Measurements from ENCODE around the gene TAF3.

Gene TAF3

DNA sequence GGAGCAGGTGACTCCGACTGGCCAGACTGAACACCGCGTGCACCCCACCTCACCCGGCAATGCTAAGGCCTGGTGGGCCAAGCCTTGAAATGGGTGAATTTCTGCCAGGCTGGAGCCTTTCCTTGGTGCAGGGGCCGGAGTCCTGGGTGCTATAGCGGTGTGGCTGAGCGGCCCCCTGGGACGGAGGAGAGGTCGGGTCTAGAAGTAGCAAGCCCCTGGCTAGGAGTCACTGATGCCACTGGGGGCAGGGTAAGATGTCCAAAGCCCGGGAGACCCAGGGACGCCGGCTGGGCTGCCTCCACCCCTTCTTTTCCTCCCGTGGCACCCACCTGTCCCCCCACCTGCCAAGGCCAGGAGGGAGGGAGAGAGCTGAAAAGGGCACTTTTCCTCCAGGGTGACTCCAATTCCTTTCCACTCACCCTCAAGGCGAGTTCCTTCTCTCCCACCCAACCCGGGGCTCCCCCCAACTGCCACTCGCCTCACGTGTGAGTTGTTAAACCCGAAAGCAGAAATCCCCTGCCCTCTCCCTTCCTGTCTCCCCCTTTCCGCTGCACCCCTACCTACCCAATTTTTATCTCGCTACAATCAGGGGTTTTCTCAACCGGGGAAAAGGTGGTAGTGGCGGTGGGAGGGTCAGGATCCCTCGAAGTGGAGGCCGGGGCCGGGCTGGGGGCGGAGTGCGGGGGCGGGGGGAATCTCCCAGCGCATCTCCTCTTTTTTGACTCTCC lies 230.1 kb downstream of the TAF3 start:
- H3K4me3 ChIP-seq (ENCODE audit: low read depth, low read length), result peak overlapping the region; percentile 79
- H3K9me3 ChIP-seq (ENCODE audit: control insufficient read depth, low read length), result no peaks in the 10 kb centered on the region
- peak overlapping the region; percentile 96 for H3K27ac ChIP-seq
- no peaks in the 10 kb centered on the region for H3K27me3 ChIP-seq (ENCODE audit: control insufficient read depth, insufficient read depth, low read length)
- no peaks in the 10 kb centered on the region for H3K36me3 ChIP-seq (ENCODE audit: control insufficient read depth, insufficient read depth, low read length)
- H3K4me2 ChIP-seq (ENCODE audit: low read length), result peak overlapping the region; percentile 96
- no peak overlapping the region for H2AFZ ChIP-seq
- H3K79me2 ChIP-seq, result peaks cover 7% of the 10 kb centered on the region
- TF ChIP-seq, protein P1, sequence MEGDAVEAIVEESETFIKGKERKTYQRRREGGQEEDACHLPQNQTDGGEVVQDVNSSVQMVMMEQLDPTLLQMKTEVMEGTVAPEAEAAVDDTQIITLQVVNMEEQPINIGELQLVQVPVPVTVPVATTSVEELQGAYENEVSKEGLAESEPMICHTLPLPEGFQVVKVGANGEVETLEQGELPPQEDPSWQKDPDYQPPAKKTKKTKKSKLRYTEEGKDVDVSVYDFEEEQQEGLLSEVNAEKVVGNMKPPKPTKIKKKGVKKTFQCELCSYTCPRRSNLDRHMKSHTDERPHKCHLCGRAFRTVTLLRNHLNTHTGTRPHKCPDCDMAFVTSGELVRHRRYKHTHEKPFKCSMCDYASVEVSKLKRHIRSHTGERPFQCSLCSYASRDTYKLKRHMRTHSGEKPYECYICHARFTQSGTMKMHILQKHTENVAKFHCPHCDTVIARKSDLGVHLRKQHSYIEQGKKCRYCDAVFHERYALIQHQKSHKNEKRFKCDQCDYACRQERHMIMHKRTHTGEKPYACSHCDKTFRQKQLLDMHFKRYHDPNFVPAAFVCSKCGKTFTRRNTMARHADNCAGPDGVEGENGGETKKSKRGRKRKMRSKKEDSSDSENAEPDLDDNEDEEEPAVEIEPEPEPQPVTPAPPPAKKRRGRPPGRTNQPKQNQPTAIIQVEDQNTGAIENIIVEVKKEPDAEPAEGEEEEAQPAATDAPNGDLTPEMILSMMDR (IDR thresholded peaks at IDR 0.05), result no peak
- H3K9ac ChIP-seq, result no peak overlapping the region
- H3K4me1 ChIP-seq, result peaks cover 3% of the 10 kb centered on the region

GRCh38 chr10:8049045-8049864 lies 230.9 kb downstream of the TAF3 start:
- Histone ChIP-seq H3K9ac (peak overlapping the region; percentile 93), H3K36me3 (ENCODE audit: control insufficient read depth, insufficient read depth, low read length) (no peaks in the 10 kb centered on the region), H3K79me2 (peaks cover 7% of the 10 kb centered on the region), H3K4me2 (ENCODE audit: low read length) (peak overlapping the region; percentile 96), H3K4me3 (ENCODE audit: low read depth, low read length) (peak overlapping the region; percentile 79), H3K27me3 (ENCODE audit: control insufficient read depth, insufficient read depth, low read length) (no peaks in the 10 kb centered on the region), H3K9me3 (ENCODE audit: control insufficient read depth, low read length) (no peaks in the 10 kb centered on the region), H2AFZ (no peak overlapping the region), H3K4me1 (peaks cover 3% of the 10 kb centered on the region), H3K27ac (peak overlapping the region; percentile 96)
- TF ChIP-seq, protein P1 (IDR thresholded peaks at IDR 0.05), result no peak

- peak overlapping the region; percentile 41 for H2AFZ ChIP-seq
- TF ChIP-seq, protein P1 (IDR thresholded peaks at IDR 0.05), result no peak
- H3K4me1 ChIP-seq, result peaks cover under 1% of the 10 kb centered on the region
- peak overlapping the region; percentile 93 for H3K9ac ChIP-seq
- H3K4me2 ChIP-seq (ENCODE audit: low read length), result peak overlapping the region; percentile 96
- H3K79me2 ChIP-seq, result peaks cover 11% of the 10 kb centered on the region
- no peaks in the 10 kb centered on the region for H3K27me3 ChIP-seq (ENCODE audit: control insufficient read depth, insufficient read depth, low read length)
- H3K36me3 ChIP-seq (ENCODE audit: control insufficient read depth, insufficient read depth, low read length), result no peaks in the 10 kb centered on the region
- H3K27ac ChIP-seq, result peak overlapping the region; percentile 96
- no peaks in the 10 kb centered on the region for H3K9me3 ChIP-seq (ENCODE audit: control insufficient read depth, low read length)
- H3K4me3 ChIP-seq (ENCODE audit: low read depth, low read length), result peak overlapping the region; percentile 79
Measured at GRCh38 chr10:8049865-8050555, 231.7 kb downstream of the TAF3 start.

GRCh38 chr10:8050556-8051108 lies 232.3 kb downstream of the TAF3 start:
- TF ChIP-seq, protein P1 (IDR thresholded peaks at IDR 0.05), result no peak
- Histone ChIP-seq H3K4me1 (no peaks in the 10 kb centered on the region), H3K4me2 (ENCODE audit: low read length) (peak overlapping the region; percentile 96), H3K9ac (peak overlapping the region; percentile 93), H3K27ac (peak overlapping the region; percentile 96), H3K79me2 (peaks cover 17% of the 10 kb centered on the region), H3K4me3 (ENCODE audit: low read depth, low read length) (peak overlapping the region; percentile 79), H3K9me3 (ENCODE audit: control insufficient read depth, low read length) (no peaks in the 10 kb centered on the region), H2AFZ (peak overlapping the region; percentile 41), H3K36me3 (ENCODE audit: control insufficient read depth, insufficient read depth, low read length) (peaks cover 4% of the 10 kb centered on the region), H3K27me3 (ENCODE audit: control insufficient read depth, insufficient read depth, low read length) (no peaks in the 10 kb centered on the region)
